8988T (cell line): ENCODE results near the gene LRIG2.
"Not testable (repeated sequence)": the region's sequence is repeated elsewhere in the genome, so short reads cannot be mapped to it uniquely, and the experiment has no call there.

ENCODE experiments used
- DNase-seq: peaks from one replicate; pipeline ENCODE4 v3.0.0; 2011

Gene LRIG2

GRCh38 chr1:113072141-113072756, 749 bp upstream of the LRIG2 start:
- no peak for DNase-seq

GRCh38 chr1:113073479-113073950, 517 bp downstream of the LRIG2 start:
- no peak for DNase-seq

DNA sequence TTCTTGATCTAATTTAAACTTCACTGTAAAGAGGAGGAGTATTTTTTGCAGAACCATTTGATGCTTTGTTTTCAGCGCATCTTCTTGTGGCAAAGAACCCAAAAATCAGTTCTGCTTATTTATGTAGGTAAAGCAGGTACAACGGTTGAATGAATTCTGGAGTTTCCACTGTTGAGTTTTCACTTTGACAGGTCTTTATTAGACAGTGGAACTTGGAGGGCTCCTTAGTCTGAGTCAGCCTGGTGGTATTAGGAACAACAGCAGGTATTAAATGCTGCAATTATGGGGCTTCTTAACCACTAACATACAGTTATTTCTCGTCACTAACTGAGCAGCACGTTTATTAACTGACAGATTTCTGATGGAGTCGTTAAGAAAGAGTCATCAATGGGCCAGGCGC, 1.2 kb downstream of the LRIG2 start:
- no peak for DNase-seq

GRCh38 chr1:113077978-113078377, 5.0 kb downstream of the LRIG2 start:
- not testable (repeated sequence) for DNase-seq

GRCh38 chr1:113086541-113086940, 13.5 kb downstream of the LRIG2 start:
- no peak for DNase-seq

GRCh38 chr1:113088972-113089371, 16.0 kb downstream of the LRIG2 start:
- DNase-seq: no peak

GRCh38 chr1:113090051-113090450, 17.1 kb downstream of the LRIG2 start:
- DNase-seq: no peak

GRCh38 chr1:113091988-113092594, 19.1 kb downstream of the LRIG2 start:
- no peak for DNase-seq

- DNase-seq: no peak
Measured at GRCh38 chr1:113094506-113094905, 21.5 kb downstream of the LRIG2 start.

DNA sequence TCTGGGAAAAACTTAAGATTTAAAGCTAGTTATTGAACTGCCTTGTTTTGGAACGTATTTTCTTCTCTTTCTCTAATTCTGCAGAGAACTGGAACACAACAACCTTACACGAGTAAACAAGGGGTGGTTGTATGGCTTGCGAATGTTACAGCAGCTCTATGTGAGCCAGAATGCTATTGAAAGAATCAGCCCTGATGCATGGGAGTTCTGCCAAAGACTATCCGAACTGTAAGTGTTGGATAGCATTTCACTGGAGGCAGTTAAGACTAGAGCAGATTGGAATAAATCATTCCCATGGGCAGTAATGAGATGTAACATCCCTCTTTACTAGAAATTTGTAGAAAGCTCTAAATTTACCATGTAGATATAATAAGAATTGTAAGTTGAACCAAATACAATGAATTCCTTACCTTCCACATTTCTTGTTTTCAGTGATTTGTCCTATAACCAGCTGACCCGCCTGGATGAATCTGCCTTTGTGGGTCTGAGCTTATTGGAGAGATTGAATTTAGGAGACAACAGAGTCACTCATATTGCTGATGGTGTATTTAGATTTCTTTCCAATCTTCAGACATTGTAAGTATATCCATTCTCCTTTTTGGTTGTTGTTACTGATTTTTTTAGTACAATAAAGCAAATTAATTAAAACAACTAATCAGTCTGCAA, 22.9 kb downstream of the LRIG2 start:
- no peak for DNase-seq

GRCh38 chr1:113096493-113096892, 23.5 kb downstream of the LRIG2 start:
- no peak for DNase-seq

DNA sequence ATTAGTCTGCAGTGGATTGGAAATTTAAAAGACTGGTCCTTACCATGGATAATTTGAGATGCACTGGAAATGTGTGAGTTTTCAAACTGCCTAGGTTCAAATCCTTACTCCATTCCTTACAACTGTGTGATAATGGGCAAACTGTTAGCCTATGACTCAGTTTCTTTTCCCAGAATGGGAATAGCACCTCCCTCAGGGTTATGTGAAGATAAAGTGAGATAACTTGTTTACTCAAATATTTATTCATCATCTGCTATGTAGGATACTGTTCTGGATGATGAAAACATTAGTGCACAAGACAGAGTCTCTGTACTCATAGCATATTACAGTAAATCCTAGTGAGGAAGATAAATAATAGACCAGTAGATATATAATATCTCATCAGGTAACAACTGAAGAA, 28.6 kb downstream of the LRIG2 start:
- no peak for DNase-seq

- DNase-seq: no peak
Measured at GRCh38 chr1:113103048-113103447, 30.1 kb downstream of the LRIG2 start.

DNA sequence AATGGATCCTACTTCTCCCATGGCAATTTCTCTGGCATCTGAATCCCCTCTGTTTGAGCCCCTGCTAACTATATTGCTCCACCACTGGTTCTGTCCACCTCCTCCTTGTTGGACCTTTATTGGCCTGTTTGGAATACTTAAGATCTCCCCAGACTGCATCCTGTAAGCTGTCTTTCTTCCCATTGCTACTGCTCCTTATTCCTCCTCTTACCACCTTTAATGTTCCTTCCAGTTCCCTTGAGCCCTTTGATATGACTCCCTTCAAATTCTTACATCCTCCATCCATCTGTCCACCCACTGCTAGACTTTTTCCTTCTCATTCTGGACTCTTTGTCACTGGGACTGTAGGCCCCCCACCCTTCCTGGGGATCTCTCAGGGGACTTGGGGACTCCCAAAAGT, 31.0 kb downstream of the LRIG2 start:
- no peak for DNase-seq

DNA sequence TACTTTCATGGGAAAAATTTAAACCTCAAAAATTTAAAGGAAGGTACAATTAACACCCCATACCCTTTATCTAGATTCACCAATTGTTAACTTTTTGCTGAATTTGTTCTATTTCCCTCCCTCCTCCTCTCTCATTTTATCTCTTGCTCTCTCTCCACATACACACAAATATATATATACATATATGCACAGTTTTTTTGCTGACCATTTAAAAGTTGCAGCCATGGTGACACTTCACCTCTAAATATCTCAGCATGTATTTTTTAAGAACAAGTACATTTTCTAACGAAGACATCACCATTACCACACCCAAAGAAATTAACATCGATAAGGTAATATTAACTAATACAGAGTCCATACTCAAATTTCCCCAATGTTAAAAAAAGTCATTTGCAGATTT, 33.9 kb downstream of the LRIG2 start:
- DNase-seq: no peak

- peak; percentile 24 for DNase-seq
Measured at GRCh38 chr1:113109908-113110554, 37.0 kb downstream of the LRIG2 start.

- DNase-seq: no peak
Measured at GRCh38 chr1:113118266-113118665, 45.3 kb downstream of the LRIG2 start.

GRCh38 chr1:113123737-113124136, 50.7 kb downstream of the LRIG2 start:
- DNase-seq: no peak

GRCh38 chr1:113124366-113124765, 51.4 kb downstream of the LRIG2 start:
- DNase-seq: no peak

GRCh38 chr1:113125517-113125916, 52.5 kb downstream of the LRIG2 start:
- no peak for DNase-seq

DNA sequence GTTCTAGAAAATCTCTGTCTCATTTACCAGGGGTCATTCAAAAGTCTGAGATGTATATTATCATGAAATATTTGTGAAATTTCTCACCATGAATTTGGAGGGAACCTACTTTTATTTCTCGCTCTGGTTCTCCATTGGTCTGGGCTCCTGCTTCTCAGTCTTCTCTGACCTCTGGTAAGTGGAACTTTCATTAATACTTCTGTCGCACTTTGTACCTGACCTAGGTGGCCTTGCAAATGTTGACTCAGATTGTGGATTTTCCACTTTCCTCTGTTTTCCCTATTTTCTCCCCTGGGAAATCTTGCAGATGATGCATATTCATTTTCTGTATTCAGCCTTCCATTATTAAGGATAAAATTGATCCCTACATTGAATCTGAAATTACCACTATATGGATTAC, 53.2 kb downstream of the LRIG2 start:
- DNase-seq: no peak

- DNase-seq: no peak
Measured at GRCh38 chr1:113128116-113128515, 55.1 kb downstream of the LRIG2 start.

DNA sequence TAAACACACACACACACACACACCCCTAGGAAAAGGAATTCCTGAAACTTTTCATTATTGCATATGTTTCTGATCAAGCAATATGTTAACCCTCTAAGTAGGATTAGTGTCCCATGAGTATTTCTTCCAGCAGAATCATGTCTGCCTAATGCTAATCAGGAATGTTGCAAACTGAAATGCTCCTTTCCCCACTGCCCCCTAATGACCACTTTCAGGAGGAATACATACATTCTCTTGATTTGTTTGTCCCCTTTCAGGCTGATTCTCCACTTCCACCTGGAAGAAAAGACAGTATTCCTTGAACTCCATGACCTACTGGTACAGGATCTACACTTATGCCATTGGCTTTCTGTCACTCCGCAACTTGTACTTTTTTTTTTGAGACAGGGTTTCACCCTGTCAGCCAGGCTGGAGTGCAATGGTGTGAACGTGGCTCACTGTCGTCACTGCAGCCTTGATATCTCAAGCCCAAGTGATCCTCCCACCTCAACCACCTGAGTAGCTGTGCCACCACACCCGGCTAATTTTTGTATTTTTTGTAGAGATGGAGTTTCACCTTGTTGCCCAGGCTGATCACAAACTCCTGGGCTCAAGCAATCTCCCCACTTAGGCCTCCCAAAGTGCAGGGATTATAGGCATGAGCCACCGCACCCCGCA, 56.7 kb downstream of the LRIG2 start:
- no peak for DNase-seq
